ENCODE results near the gene ALG1L2. TPM values are rescaled to one million over a fixed set of nuclear protein-coding genes. Genes with fewer than 3 reads are reported as not detected.
"Not testable (repeated sequence)": the region's sequence is repeated elsewhere in the genome, so short reads cannot be mapped to it uniquely, and the experiment has no call there.

ALG1L2 gene
- total RNA-seq, 2 donors from 2014 or later, result 0.90 to 1.1 TPM

DNA sequence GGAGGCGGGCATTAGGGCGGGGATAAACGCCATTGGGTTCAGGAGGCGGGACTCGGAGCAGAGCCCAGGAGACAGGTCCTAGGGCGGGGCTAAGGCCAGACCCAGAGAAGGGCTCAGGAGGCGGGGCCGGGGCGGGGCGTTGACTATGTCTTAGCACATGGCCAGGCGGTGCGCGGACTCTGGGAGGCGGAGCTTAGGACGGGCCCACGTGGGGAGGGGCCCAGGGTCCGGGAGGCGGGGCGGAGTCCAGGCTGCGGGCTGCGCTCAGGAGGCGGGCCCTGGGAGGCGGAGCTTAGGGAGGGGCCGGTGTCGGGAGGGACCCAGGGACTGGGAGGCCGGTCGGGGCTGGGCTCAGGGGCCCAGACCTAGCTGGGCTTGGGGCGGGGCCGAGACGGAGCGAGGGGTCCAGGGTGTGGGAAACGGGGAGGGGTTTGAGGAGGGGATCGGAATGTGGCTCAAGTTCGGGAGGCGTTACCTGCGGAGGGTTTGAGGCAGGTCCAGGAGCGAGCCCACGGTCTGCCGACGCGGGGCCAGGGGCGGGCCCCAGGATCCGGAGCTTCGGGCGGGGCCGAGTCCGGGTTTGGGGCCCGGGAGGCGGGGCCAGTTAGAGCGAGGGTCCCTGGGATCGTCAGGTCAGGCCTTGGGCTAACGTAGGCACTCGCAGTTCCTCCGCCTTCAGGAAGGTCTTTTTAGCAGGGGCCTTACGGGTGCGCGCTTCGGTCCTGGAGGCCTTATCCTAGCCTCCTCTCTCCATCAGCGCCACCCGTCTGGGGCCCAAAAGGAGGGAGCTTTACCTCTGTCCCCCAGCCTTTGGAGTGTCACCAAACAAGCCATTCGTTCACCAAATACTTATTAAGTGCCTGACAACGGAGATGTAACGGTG is 30.5 kb downstream of the ALG1L2 start:
- DNase-seq (ENCODE audit: low spot score), result peak; percentile 100
- intact Hi-C loops (cut with DNase I), result not testable (repeated sequence)

DNA sequence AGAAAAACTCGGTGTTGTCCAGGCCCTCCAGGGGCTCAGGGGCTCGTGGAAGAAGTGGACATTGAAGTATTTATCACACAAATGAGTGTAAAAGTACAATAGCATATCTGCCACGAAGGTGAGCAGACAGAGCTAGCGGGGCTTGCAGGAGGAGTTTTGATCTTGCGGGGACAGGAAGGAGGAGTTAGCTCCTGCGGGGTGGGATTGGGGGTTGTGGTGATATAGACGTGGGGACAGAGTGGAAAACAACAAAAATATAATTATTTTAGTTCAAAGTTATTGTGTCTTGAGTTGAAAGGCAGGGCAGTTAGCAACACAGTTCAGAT is 31.1 kb downstream of the ALG1L2 start:
- DNase-seq (ENCODE audit: low spot score); intact Hi-C loops (cut with DNase I): not testable (repeated sequence)

DNA sequence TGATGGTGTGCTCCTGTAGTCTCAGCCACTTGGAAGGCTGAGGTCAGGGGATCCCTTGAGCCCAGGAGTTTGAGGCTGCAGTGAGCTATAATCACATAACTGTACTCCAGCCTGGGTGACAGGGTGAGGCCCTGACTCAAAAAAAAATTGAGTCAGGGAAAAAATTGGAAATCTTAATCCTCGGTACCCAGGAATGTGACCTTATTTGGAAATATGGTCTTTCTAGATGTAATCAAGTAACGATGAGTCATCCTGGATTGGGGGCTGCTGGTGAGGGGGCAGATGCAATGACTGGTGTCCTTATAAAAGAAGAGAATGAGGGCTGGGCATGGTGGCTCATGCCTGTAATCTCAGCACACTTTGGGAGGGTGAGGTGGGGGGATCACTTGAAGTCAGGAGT is 33.8 kb downstream of the ALG1L2 start:
- DNase-seq (ENCODE audit: low spot score); intact Hi-C loops (cut with DNase I): not testable (repeated sequence)

DNA sequence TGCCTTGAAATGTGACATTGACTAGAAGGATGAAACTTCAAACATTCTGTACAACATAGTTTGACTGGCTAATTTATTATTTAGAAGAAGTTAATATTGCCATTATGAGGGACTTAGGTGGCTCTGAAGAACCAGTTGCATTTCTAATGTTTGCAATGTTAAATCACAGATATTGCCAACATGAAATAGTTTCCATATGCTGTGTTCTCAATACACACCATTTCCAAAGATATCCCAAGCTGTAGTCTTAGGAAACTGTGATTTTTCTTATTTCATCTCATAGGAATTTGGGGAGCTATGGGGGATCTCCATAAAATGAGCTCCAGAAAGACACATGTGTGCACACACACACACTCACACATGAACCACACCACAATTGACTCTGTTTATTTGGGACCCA is 36.3 kb downstream of the ALG1L2 start:
- intact Hi-C loops (cut with DNase I), result no loop called here

DNA sequence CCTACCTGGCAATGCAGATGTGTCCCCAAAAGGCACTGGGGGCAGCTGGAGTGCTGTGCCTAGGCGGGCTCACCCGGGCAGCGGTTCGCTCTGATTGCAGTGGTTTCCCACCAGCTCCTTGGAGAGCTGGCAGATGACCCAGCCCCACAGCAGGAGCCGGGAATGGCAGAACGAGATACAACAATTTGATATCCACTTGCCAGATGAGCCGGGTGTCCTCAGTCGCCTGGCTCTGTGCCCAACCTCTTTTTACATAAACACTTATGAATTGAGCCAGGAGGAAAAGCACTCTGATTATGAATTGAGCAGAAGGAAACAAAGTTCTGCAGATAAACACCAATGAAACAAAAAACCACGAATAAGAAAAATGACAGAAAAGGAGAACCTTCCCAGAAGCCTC is 38.2 kb downstream of the ALG1L2 start:
- intact Hi-C loops (cut with DNase I); DNase-seq (ENCODE audit: low spot score): not testable (repeated sequence)

More for the DNA sequence above, 36.3 kb downstream of the ALG1L2 start:
- no peak for DNase-seq (ENCODE audit: low spot score)

DNA sequence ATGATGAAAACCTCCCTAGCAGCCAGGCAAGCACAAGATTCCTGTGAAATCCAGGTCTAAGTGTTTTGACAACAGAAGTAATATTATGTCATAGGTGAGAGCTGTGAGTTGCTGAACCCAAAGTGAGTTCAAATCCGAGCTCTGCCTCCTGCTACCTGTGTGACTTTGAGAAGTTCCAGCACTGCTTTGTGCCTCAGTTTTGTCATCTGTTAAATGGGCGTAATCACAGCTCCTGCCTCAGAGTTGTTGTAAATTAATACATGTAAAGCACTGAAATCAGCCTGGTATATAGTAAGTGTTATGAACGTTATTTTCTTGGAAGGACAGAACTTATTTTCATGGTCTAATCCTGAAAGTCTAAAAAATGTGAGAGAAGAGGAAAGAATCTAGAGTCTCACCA is 38.7 kb downstream of the ALG1L2 start:
- intact Hi-C loops (cut with DNase I); DNase-seq (ENCODE audit: low spot score): not testable (repeated sequence)

DNA sequence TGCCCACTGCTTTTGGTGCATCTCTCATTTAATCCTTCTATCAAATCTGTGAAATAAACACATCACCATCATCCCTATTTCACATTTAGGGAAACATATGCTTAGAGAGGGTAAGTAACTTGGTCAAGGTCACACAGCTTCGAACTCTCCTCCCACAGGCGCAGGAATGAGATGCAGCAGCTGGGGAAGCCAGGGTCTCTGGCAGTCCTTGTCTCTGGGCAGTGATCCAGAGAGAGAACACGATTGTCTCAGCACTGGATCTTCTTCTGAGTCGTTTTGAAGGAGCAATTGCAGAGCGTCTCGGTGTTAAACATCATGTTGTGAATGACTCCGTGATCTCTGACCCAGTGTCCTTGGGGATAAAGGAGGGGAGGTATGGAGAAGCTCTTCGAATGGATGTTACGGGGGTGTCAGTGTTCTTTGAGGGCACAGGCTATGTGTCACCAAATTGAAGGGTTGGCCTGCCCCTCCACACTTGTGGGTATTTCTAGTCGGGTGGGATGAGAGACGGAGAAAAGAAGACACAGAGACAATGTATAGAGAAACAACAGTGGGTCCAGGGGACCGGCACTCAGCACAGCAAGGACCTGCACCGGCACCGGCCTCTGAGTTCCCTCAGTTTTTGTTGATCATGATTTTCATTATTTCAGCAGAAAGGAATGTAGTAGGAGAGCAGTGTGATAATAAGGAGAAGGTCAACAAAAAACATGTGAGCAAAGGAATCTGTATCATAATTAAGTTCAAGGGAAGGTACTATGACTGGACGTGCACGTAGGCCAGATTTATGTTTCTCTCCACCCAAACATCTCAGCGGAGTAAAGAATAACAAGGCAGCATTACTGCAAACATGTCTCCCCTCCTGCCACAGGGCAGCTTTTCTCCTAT is 41.5 kb downstream of the ALG1L2 start:
- DNase-seq (ENCODE audit: low spot score); intact Hi-C loops (cut with DNase I): not testable (repeated sequence)

DNA sequence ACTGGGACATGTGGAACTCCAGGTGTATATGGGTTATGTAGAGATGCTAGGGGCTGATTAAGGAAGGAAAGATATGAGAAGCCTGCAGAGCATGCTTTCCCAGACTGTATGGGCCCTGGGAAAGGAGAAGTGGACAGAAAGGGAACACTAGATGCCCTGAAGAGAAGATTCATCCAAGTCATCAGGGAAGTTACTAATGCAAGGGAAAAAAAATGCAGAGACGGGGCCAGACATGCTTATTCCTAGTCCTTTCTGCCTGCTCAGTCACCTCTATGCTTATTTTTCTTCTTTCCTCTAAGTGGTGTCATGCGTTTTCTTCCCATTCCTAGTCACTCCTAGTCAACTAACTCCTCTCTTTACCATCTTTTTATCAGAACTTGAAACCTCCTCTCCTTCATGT is 43.8 kb downstream of the ALG1L2 start:
- intact Hi-C loops (cut with DNase I), result not testable (repeated sequence)

DNA sequence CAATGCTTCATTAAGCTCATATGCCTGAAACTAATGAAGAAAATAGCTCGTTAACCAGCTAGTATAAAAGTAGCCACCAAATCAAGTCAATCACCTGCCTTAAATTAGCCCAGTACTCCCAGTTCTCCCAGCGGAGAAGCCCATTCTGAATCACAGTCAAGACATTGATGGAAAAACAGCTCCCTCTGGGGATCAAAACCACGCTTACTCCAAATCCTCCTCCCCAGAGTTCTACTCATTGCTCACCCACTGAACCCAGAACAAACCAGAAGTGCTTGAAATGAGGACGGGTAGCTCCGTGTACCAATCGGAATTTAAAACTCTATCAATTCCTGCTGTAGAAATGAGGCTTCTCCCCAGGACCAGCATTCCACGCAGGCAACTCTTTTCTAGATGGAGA is 54.7 kb downstream of the ALG1L2 start:
- intact Hi-C loops (cut with DNase I); DNase-seq (ENCODE audit: low spot score): not testable (repeated sequence)

More for the DNA sequence above, 43.8 kb downstream of the ALG1L2 start:
- not testable (repeated sequence) for DNase-seq (ENCODE audit: low spot score)

DNA sequence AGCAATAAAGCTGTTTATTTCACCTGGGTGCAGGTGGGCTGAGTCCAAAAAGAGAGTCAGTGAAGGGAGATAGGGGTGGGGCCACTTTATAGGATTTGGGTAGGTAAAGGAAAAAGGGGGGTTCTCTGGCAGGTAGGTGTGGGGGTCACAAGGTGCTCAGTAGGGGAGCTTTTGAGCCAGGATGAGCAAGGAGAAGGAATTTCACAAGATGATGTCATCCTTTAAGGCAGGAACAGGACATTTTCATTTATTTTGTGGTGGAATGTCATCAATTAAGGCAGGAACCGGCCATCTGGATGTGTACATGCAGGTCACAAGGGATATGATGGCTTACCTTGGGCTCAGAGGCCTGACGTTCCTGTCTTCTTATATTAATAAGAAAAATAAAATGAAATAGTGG is 56.1 kb downstream of the ALG1L2 start:
- DNase-seq (ENCODE audit: low spot score); intact Hi-C loops (cut with DNase I): not testable (repeated sequence)

DNA sequence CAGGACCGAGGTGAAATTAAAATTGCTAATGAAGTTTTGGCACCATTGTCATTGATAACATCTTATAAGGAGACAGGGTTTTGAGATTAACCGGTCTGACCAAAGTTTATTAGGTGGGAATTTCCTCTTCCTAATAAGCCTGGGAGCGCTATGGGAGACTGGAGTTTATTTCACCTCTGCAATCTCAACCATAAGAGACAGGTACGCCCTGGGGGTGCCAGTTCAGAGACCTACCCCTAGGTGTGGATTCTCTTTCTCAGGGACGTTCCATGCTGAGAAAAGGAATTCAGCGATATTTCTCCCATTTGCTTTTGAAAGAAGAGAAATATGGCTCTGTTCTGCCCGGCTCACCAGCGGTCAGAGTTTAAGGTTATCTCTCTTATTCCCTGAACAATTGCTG is 57.4 kb downstream of the ALG1L2 start:
- DNase-seq (ENCODE audit: low spot score); intact Hi-C loops (cut with DNase I): not testable (repeated sequence)

DNA sequence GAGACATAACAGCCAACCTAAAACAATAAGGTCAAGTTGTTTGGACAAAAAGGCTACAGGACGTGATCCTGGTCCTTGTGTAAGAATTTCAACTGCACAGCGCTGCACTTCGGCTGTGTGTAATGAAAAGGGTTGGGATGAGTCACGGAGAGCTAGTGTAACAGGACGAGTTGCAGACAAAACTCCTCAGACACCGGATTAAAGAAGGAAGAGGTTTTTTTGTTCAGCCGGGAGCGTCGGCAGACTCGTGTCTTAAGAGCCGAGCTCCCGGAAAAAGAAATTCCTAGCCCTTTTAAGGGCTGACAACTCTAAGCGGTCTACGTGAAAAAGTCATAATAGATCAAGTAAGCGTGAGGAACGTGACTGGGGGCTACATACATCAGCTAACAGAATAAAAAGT is 59.1 kb downstream of the ALG1L2 start:
- intact Hi-C loops (cut with DNase I); DNase-seq (ENCODE audit: low spot score): not testable (repeated sequence)

DNA sequence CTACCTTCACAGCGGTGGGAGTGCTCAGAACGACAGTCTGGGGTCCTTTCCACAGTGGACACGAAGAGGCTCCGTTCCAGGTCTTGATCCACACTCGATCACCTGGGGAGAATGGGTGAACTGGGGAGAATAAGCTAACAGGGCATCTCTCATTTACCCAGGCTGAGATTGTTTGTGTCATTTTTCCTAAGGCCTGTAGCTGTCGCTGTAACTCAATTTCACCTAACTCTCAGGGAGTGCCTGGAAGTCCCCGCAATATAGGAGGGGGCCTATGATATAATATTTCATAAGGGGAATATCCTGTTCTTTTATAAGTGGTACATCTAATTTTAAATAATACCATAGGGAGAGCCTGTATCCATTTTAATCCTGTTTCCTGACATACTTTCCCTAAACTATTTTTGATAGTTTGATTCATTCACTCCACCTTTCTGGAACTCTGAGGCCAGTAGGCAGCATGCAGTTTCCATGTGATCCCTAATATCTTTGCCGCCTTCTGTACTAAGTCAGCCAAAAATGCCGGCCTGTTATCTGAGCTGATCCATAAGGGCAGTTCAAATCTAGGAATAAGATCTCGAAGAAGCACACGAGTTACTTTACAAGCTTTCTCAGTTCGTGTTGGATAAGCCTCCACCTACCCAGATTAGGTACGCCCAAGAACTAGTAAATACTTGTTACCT is 62.2 kb downstream of the ALG1L2 start:
- intact Hi-C loops (cut with DNase I), result not testable (repeated sequence)

DNA sequence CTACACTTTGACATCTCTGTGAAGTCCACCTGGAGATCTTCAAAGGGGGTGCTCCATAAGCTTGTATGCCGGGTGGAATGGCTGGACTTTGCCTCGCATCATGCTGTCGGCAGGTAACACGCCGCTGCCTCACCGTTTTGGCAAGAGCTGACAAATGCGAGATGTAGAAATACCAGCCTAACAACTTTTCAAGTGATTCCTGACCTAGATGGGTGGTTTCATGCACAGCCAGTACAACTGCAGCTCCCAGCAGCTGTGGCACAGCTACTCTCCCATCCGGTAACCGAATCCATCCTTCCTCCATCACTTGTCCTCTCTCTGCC is 62.7 kb downstream of the ALG1L2 start:
- intact Hi-C loops (cut with DNase I); DNase-seq (ENCODE audit: low spot score): not testable (repeated sequence)

More for the DNA sequence above, 62.2 kb downstream of the ALG1L2 start:
- DNase-seq (ENCODE audit: low spot score), result not testable (repeated sequence)

DNA sequence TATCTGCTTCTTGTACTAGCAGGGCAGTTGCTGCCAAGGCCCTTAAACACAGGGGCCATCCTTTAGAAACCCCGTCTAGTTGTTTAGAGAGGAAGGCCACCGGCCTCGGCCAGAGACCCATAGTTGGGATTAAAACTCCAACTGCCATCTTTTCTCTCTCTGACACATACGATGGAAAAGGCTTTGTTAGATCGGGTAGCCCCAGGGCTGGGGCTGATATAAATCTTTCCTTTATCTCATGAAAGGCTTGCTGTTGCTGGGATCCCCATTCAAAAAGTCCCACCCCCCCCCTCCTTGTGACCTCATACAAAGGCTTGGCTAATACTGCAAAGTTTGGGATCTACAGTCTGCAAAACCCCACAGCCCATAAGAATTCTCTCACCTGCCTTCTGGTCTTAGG is 63.8 kb downstream of the ALG1L2 start:
- intact Hi-C loops (cut with DNase I), result not testable (repeated sequence)

DNA sequence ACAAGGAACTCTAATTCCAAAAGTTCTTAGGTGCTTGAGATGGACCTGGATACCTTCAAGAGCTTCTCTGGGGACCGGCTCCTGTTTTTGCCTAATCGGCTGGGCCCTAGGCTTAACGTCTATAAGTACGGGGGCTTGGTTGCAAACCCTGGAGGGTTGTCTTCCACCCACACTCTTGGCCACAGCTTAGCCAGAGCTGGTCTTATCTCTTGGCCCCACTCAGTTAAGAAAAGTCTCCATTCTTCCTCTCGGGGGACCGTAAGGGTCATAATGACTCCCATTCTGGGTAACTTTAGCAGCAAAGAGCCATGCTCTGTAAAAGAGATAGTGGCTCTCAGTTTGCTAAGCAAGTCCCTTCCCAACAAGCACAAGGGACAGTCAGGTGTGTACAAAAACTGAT is 64.8 kb downstream of the ALG1L2 start:
- DNase-seq (ENCODE audit: low spot score); intact Hi-C loops (cut with DNase I): not testable (repeated sequence)

More for the DNA sequence above, 63.8 kb downstream of the ALG1L2 start:
- not testable (repeated sequence) for DNase-seq (ENCODE audit: low spot score)
